GM21367 (cell line): ENCODE data around the gene SLC6A3.
"Not testable (repeated sequence)": the region's sequence is repeated elsewhere in the genome, so short reads cannot be mapped to it uniquely, and the experiment has no call there.

Experiments used
- ATAC-seq: cut with Tn5 transposase; IDR thresholded peaks from one replicate; pipeline ENCODE4 v1.9.1; 2021; ENCODE audit not compliant: unreplicated experiment

Gene SLC6A3

GRCh38 chr5:1422522-1422921 is 22.7 kb downstream of the SLC6A3 start:
- not testable (repeated sequence) for ATAC-seq

- ATAC-seq = no peak
These were observed 23.5 kb downstream of the SLC6A3 start for GRCh38 chr5:1421521-1422341.

- no peak for ATAC-seq
These were observed 24.7 kb downstream of the SLC6A3 start for GRCh38 chr5:1420211-1421195.

- ATAC-seq = no peak
These were observed 25.6 kb downstream of the SLC6A3 start for GRCh38 chr5:1419476-1420210.

GRCh38 chr5:1418921-1419280 is 26.3 kb downstream of the SLC6A3 start:
- no peak for ATAC-seq

- ATAC-seq = no peak
These were observed 26.9 kb downstream of the SLC6A3 start for GRCh38 chr5:1418238-1418920.

- no peak for ATAC-seq
These were observed 27.5 kb downstream of the SLC6A3 start for GRCh38 chr5:1417586-1418225.

- ATAC-seq = no peak
These were observed 28.3 kb downstream of the SLC6A3 start for GRCh38 chr5:1416856-1417469.

- ATAC-seq = no peak
These were observed 29.4 kb downstream of the SLC6A3 start for GRCh38 chr5:1415626-1416360.

GRCh38 chr5:1415059-1415425 is 30.2 kb downstream of the SLC6A3 start:
- ATAC-seq = no peak

- ATAC-seq = no peak
These were observed 30.8 kb downstream of the SLC6A3 start for GRCh38 chr5:1414311-1415058.

GRCh38 chr5:1413611-1414241 is 31.5 kb downstream of the SLC6A3 start:
- no peak for ATAC-seq

GRCh38 chr5:1413211-1413610 is 32.0 kb downstream of the SLC6A3 start:
- no peak for ATAC-seq

- ATAC-seq = no peak
These were observed 32.6 kb downstream of the SLC6A3 start for GRCh38 chr5:1412621-1413020.

GRCh38 chr5:1412163-1412562 is 33.1 kb downstream of the SLC6A3 start:
- no peak for ATAC-seq

GRCh38 chr5:1411099-1411498 is 34.1 kb downstream of the SLC6A3 start:
- ATAC-seq = no peak

- ATAC-seq = no peak
These were observed 34.9 kb downstream of the SLC6A3 start for GRCh38 chr5:1410156-1411014.
